HEK293T (cell line): Measurements from ENCODE around the gene STOML1.
A peak's percentile ranks its signal among the peaks of the same experiment; 100 is the strongest.

Source experiments
- CTCF ChIA-PET: fragments of 350-600 bp; formaldehyde crosslinking; extraction: SDS; loops from one replicate; lab custom pipeline; 2021; ENCODE audit warnings: antibody characterized with exemption, inconsistent platforms; lab: Yijun Ruan, JAX
- POLR2A ChIA-PET: fragments of 350-600 bp; formaldehyde crosslinking; extraction: SDS; loops from one replicate; lab custom pipeline; 2020; ENCODE audit warnings: antibody characterized with exemption, inconsistent platforms; lab: Yijun Ruan, JAX
- DNase-seq: peaks from one replicate; pipeline ENCODE4 v3.0.0; 2012; ENCODE audit warnings: mixed read lengths; ENCODE audit errors: extremely low spot score
- ARNT ChIP-seq: fragments of 450-650 bp; IDR thresholded peaks from 2 replicates; pipeline ENCODE4 v1.6.1; 2017; ENCODE audit warnings: mild to moderate bottlenecking
- BHLHE40 ChIP-seq: fragments of 450-650 bp; IDR thresholded peaks from 2 replicates; pipeline ENCODE4 v1.6.1; 2016; ENCODE audit warnings: mild to moderate bottlenecking, moderate library complexity, borderline replicate concordance
- CTBP1 ChIP-seq: fragments of 450-650 bp; IDR thresholded peaks from 2 replicates; pipeline ENCODE4 v1.6.1; 2016; ENCODE audit warnings: borderline replicate concordance
- ELF4 ChIP-seq: fragments of 450-650 bp; IDR thresholded peaks from 2 replicates; pipeline ENCODE4 v1.6.1; 2017; ENCODE audit warnings: antibody characterized with exemption
- FOXA1 ChIP-seq: fragments of 450-650 bp; IDR thresholded peaks from 2 replicates; pipeline ENCODE4 v1.6.1; 2016; ENCODE audit warnings: mild to moderate bottlenecking
- FOXK2 ChIP-seq: fragments of 450-650 bp; IDR thresholded peaks from 2 replicates; pipeline ENCODE4 v1.6.1; 2016; ENCODE audit warnings: mild to moderate bottlenecking
- FOXM1 ChIP-seq: fragments of 450-650 bp; IDR thresholded peaks from 2 replicates; pipeline ENCODE4 v1.6.1; 2017; ENCODE audit warnings: mild to moderate bottlenecking, borderline replicate concordance
- HDGF ChIP-seq: fragments of 450-650 bp; IDR thresholded peaks from 2 replicates; pipeline ENCODE4 v1.6.1; 2017; ENCODE audit warnings: antibody characterized with exemption, borderline replicate concordance
- L3MBTL2 ChIP-seq: fragments of 450-650 bp; conservative IDR thresholded peaks from 2 replicates; pipeline ENCODE4 v1.6.1; 2016; ENCODE audit warnings: mild to moderate bottlenecking
- LEF1 ChIP-seq: fragments of 450-650 bp; IDR thresholded peaks from 2 replicates; pipeline ENCODE4 v1.6.1; 2017; ENCODE audit warnings: mild to moderate bottlenecking, borderline replicate concordance
- NFRKB ChIP-seq: fragments of 450-650 bp; IDR thresholded peaks from 2 replicates; pipeline ENCODE4 v1.6.1; 2016; ENCODE audit warnings: mild to moderate bottlenecking, moderate library complexity
- PKNOX1 ChIP-seq: fragments of 450-650 bp; IDR thresholded peaks from 2 replicates; pipeline ENCODE4 v1.6.1; 2016
- SP1 ChIP-seq: fragments of 450-650 bp; IDR thresholded peaks from 2 replicates; pipeline ENCODE4 v1.6.1; 2017
- SUZ12 ChIP-seq: fragments of 450-650 bp; IDR thresholded peaks from 2 replicates; pipeline ENCODE4 v1.6.1; 2016; ENCODE audit warnings: mild to moderate bottlenecking
- TARDBP ChIP-seq: fragments of 450-650 bp; IDR thresholded peaks from 2 replicates; pipeline ENCODE4 v1.6.1; 2016
- ZNF384 ChIP-seq: fragments of 450-650 bp; IDR thresholded peaks from 2 replicates; pipeline ENCODE4 v1.6.1; 2016

Gene STOML1

GRCh38 chr15:74008901-74009300 lies 16.8 kb upstream of the STOML1 start:
- CTCF ChIA-PET, result no interaction called here
- DNase-seq, result no peak
- POLR2A ChIA-PET, result no interaction called here
- TF ChIP-seq ARNT, result no peak
- TF ChIP-seq ZNF384, result no peak
- TF ChIP-seq LEF1, result no peak
- no peak for TF ChIP-seq NFRKB

DNA sequence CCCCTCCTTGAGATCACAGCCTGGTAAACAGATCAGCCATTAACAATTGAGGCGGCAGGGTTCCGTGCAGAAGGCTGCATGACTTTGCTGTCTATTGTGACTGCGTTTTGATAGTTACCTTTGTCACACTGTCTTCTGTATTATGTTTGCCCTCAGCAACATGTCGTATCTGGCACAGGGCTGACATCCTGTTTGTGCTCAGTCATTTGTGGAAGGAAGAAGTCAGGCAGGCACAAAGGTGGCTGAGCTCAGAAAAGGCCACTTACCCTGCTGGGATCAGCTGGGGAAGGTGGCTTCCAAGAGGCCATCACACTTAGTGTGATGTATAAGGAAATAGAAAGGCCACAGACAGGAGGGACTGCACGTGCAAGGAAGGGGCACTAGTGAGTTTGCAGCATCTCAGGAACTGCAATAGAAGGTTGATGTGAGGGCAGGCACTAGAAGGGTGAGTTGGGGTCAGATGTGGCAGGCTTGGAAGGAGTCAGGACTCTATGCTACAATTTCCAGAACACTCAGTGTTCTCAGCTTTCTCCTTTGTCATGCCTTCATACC lies 15.8 kb upstream of the STOML1 start:
- no peak for TF ChIP-seq FOXA1
- no peak for TF ChIP-seq ZNF384
- no peak for TF ChIP-seq CTBP1
- CTCF ChIA-PET, result no interaction called here
- DNase-seq, result no peak
- POLR2A ChIA-PET, result interaction anchor here (1.4 kb wide), 1 partner anchor 14 kb away, joined by 6 read pairs; the partner anchor contains the start of gene PML

- TF ChIP-seq L3MBTL2, result no peak
- no peak for TF ChIP-seq FOXM1
- TF ChIP-seq LEF1, result no peak
- TF ChIP-seq FOXK2, result no peak
- TF ChIP-seq TARDBP, result no peak
- no peak for TF ChIP-seq SUZ12
- no peak for TF ChIP-seq ZNF384
- TF ChIP-seq HDGF, result no peak
- no peak for TF ChIP-seq NFRKB
- no peak for TF ChIP-seq ARNT
- TF ChIP-seq CTBP1, result no peak
- TF ChIP-seq ELF4, result no peak
- no peak for TF ChIP-seq PKNOX1
- TF ChIP-seq SP1, result no peak
- CTCF ChIA-PET, result no interaction called here
- POLR2A ChIA-PET, result interaction anchor here (0.9 to 1.4 kb wide), 2 partner anchors 13 to 16 kb away, joined by 3 to 6 read pairs; partner anchors contain the start of gene PML
- DNase-seq, result no peak
These were observed 14.9 kb upstream of the STOML1 start for GRCh38 chr15:74006774-74007639.

DNA sequence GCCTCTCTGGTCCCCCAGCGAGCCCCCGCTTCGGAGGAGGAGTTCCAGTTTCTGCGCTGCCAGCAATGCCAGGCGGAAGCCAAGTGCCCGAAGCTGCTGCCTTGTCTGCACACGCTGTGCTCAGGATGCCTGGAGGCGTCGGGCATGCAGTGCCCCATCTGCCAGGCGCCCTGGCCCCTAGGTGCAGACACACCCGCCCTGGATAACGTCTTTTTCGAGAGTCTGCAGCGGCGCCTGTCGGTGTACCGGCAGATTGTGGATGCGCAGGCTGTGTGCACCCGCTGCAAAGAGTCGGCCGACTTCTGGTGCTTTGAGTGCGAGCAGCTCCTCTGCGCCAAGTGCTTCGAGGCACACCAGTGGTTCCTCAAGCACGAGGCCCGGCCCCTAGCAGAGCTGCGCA lies 5.9 kb upstream of the STOML1 start:
- ChIA-PET CTCF (interaction anchor here (0.6 kb wide), 1 partner anchor 127 kb away, joined by 3 read pairs; no protein-coding TSS in a partner anchor), POLR2A (no interaction called here)
- TF ChIP-seq BHLHE40 (no peak), L3MBTL2 (no peak), LEF1 (no peak), SP1 (no peak), FOXA1 (no peak), SUZ12 (no peak), CTBP1 (no peak), HDGF (no peak)
- DNase-seq, result no peak

- CTCF ChIA-PET, result interaction anchor here (0.9 to 1.1 kb wide), 2 partner anchors 8 to 24 kb away, joined by 3 to 5 read pairs; no protein-coding TSS in a partner anchor
- POLR2A ChIA-PET, result no interaction called here
- DNase-seq, result no peak
- TF ChIP-seq CTBP1 (no peak), HDGF (no peak), FOXM1 (no peak), L3MBTL2 (no peak)
These were observed 4.8 kb upstream of the STOML1 start for GRCh38 chr15:73996939-73997338.

DNA sequence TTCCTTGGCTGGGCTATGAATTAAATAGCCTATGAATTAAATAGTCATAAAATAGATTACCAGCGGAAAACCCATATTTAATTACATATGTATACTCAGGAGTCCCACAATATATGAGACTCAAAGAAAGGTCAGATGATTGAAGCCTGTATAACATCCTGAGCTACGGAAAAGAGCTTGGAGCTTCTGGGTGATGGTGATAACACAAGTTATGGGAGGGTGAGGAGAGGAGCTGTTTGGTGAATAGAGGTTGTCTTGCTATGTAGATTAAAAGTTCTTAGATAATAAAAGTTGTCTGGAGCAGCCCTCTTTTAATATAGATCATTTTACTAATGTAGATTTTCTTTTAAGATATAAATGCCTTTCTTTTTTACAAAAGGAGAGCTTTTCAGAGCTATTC lies 4.2 kb upstream of the STOML1 start:
- no peak for TF ChIP-seq PKNOX1
- no peak for TF ChIP-seq ZNF384
- TF ChIP-seq BHLHE40, result no peak
- TF ChIP-seq CTBP1, result no peak
- no peak for TF ChIP-seq SP1
- TF ChIP-seq ELF4, result no peak
- no peak for TF ChIP-seq FOXA1
- no peak for DNase-seq
- POLR2A ChIA-PET, result no interaction called here
- CTCF ChIA-PET, result interaction anchor here (0.9 to 1.1 kb wide), 2 partner anchors 9 to 23 kb away, joined by 3 to 5 read pairs; no protein-coding TSS in a partner anchor

DNA sequence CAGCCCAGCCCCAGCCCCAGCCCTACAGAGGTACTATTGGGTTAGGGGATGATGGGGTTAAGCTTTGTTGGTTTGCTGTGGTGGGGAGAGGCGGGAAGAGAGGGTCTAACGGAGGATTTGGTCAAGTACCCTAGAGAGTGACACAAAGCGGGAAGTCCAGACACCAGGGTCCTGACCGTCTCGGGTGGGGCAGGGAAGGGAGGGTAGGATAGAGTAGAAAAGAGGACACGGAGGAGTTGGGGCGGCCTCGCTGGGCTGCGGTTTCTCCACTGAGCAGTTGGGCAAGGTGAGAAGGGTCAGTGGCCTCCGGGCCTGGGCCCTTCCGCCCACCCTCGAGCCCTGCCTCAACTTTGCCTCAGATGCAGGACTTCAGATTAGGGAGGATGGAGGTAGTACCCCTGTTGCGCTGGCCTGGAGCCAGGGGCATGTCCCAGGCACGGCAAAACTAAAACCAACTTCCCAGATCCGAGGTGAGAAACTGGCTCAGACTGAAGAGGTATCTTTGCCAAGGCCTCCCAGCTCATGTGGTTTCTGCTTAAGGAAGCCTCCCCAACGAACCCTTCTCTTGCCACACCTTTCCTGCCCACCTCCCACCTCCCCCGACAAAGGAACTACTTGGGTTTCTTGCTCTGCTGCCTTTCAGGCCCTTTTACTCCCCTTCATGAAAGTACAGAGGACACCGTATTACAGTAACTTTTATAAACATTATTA lies 3.0 kb upstream of the STOML1 start:
- TF ChIP-seq BHLHE40, result no peak
- TF ChIP-seq L3MBTL2, result 0 out of 2 replicates have a peak, but pooled peaks have one; percentile 10
- DNase-seq, result peak; percentile 16
- ChIA-PET CTCF (interaction anchor here (0.7 to 2.0 kb wide), 6 partner anchors 20 to 623 kb away, joined by 3 to 11 read pairs (median 6); no protein-coding TSS in a partner anchor), POLR2A (interaction anchor here (0.8 to 2.2 kb wide), 17 partner anchors 9 to 466 kb away, joined by 3 to 12 read pairs (median 4); partner anchors contain the start of genes INSYN1 and UBL7)
